ENCODE data around the gene CACNA1S.

The CACNA1S gene

DNA sequence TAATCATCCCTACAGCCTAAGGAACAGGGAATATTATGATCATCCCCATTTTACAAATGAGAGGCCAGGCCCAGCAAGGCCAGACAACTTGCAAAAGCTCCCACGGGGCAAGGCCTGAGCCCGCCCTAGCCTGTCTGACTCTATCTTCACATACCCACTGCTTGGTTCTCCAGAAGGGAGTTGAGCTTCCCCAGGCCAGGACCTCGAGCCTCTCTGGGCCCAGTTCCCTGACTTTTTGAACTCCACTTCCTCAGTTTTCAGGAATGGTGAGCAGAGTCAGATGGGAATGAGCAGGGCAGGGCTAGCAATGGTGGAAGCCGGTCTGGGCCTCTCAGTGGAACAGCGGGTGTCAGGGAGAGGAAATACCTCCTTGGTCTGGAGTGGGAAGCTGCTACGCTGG lies 39.3 kb downstream of the CACNA1S start:
- no peak for TF ChIP-seq EP300 (IDR thresholded peaks at IDR 0.05; ENCODE audit: borderline replicate concordance)
- no peak for TF ChIP-seq CREB1 (IDR thresholded peaks at IDR 0.05; ENCODE audit: low read depth)
- no peak for TF ChIP-seq ZBTB7A (IDR thresholded peaks at IDR 0.05; ENCODE audit: low read depth)
- TF ChIP-seq NFIC (IDR thresholded peaks at IDR 0.05): no peak
- TF ChIP-seq YY1 (IDR thresholded peaks at IDR 0.05; ENCODE audit: low read depth): no peak
- TF ChIP-seq TEAD4 (IDR thresholded peaks at IDR 0.05): no peak
- TF ChIP-seq TAF1 (IDR thresholded peaks at IDR 0.05; ENCODE audit: low read depth): no peak
- TF ChIP-seq RAD21 (IDR thresholded peaks at IDR 0.05; ENCODE audit: low read depth): no peak
- no peak for TF ChIP-seq USF1 (IDR thresholded peaks at IDR 0.05)
- TF ChIP-seq MAX (IDR thresholded peaks at IDR 0.05): no peak

GRCh38 chr1:201072149-201072548 lies 40.1 kb downstream of the CACNA1S start:
- no peak for TF ChIP-seq FOXM1 (IDR thresholded peaks at IDR 0.05; ENCODE audit: borderline replicate concordance, low read depth)
- TF ChIP-seq CREB1 (IDR thresholded peaks at IDR 0.05; ENCODE audit: low read depth): no peak
- TF ChIP-seq MAX (IDR thresholded peaks at IDR 0.05): no peak
- TF ChIP-seq, protein P1, sequence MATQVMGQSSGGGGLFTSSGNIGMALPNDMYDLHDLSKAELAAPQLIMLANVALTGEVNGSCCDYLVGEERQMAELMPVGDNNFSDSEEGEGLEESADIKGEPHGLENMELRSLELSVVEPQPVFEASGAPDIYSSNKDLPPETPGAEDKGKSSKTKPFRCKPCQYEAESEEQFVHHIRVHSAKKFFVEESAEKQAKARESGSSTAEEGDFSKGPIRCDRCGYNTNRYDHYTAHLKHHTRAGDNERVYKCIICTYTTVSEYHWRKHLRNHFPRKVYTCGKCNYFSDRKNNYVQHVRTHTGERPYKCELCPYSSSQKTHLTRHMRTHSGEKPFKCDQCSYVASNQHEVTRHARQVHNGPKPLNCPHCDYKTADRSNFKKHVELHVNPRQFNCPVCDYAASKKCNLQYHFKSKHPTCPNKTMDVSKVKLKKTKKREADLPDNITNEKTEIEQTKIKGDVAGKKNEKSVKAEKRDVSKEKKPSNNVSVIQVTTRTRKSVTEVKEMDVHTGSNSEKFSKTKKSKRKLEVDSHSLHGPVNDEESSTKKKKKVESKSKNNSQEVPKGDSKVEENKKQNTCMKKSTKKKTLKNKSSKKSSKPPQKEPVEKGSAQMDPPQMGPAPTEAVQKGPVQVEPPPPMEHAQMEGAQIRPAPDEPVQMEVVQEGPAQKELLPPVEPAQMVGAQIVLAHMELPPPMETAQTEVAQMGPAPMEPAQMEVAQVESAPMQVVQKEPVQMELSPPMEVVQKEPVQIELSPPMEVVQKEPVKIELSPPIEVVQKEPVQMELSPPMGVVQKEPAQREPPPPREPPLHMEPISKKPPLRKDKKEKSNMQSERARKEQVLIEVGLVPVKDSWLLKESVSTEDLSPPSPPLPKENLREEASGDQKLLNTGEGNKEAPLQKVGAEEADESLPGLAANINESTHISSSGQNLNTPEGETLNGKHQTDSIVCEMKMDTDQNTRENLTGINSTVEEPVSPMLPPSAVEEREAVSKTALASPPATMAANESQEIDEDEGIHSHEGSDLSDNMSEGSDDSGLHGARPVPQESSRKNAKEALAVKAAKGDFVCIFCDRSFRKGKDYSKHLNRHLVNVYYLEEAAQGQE (IDR thresholded peaks at IDR 0.05; ENCODE audit: low read depth): no peak
- TF ChIP-seq TCF12 (IDR thresholded peaks at IDR 0.05; ENCODE audit: low read depth): no peak
- no peak for TF ChIP-seq NFIC (IDR thresholded peaks at IDR 0.05)
- no peak for TF ChIP-seq TEAD4 (IDR thresholded peaks at IDR 0.05)
- no peak for TF ChIP-seq EGR1 (IDR thresholded peaks at IDR 0.05)
- TF ChIP-seq YY1 (IDR thresholded peaks at IDR 0.05; ENCODE audit: low read depth): no peak
- no peak for TF ChIP-seq USF1 (IDR thresholded peaks at IDR 0.05)
- no peak for TF ChIP-seq ZBTB7A (IDR thresholded peaks at IDR 0.05; ENCODE audit: low read depth)
- TF ChIP-seq EP300 (IDR thresholded peaks at IDR 0.05; ENCODE audit: borderline replicate concordance): no peak
- TF ChIP-seq TAF1 (IDR thresholded peaks at IDR 0.05; ENCODE audit: low read depth): no peak
- TF ChIP-seq RAD21 (IDR thresholded peaks at IDR 0.05; ENCODE audit: low read depth): no peak
- TF ChIP-seq CEBPB (IDR thresholded peaks at IDR 0.05): no peak

- TF ChIP-seq CREB1 (IDR thresholded peaks at IDR 0.05; ENCODE audit: low read depth): no peak
- no peak for TF ChIP-seq EGR1 (IDR thresholded peaks at IDR 0.05)
- no peak for TF ChIP-seq TCF12 (IDR thresholded peaks at IDR 0.05; ENCODE audit: low read depth)
- no peak for TF ChIP-seq CEBPB (IDR thresholded peaks at IDR 0.05)
- TF ChIP-seq NFIC (IDR thresholded peaks at IDR 0.05): no peak
- TF ChIP-seq TAF1 (IDR thresholded peaks at IDR 0.05; ENCODE audit: low read depth): no peak
- TF ChIP-seq, protein P1 (IDR thresholded peaks at IDR 0.05; ENCODE audit: low read depth): no peak
- no peak for TF ChIP-seq FOXM1 (IDR thresholded peaks at IDR 0.05; ENCODE audit: borderline replicate concordance, low read depth)
- no peak; the same call in 1 of the 2 replicates for TF ChIP-seq RAD21 (IDR thresholded peaks at IDR 0.05; ENCODE audit: low read depth)
- no peak for TF ChIP-seq ZBTB7A (IDR thresholded peaks at IDR 0.05; ENCODE audit: low read depth)
- TF ChIP-seq YY1 (IDR thresholded peaks at IDR 0.05; ENCODE audit: low read depth): no peak
- TF ChIP-seq USF1 (IDR thresholded peaks at IDR 0.05): no peak
- TF ChIP-seq TEAD4 (IDR thresholded peaks at IDR 0.05): no peak
- TF ChIP-seq EP300 (IDR thresholded peaks at IDR 0.05; ENCODE audit: borderline replicate concordance): no peak
Observed at GRCh38 chr1:201069636-201070035, 42.6 kb downstream of the CACNA1S start.

DNA sequence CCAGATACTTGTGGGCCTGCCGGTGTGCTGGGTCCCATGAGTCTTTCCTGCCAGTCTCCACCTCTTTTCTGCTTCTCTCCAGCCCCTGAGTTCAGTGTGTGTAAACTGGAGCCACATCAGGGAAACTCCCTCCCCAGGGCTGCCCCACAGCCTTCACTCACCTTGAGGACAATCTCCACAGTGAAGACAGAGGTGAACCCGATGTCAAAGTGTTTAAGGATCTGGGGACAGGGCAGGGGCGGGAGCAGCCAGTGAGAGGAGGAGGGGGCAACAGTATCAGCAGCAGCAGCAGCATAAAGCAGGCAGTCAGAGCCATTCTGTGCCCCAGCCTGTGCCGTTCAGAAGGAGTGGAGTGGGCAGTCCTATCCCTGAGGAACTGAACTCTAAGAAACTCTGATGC lies 43.2 kb downstream of the CACNA1S start:
- TF ChIP-seq EGR1 (IDR thresholded peaks at IDR 0.05): no peak
- no peak for TF ChIP-seq CEBPB (IDR thresholded peaks at IDR 0.05)
- TF ChIP-seq NFIC (IDR thresholded peaks at IDR 0.05): no peak
- TF ChIP-seq ZBTB7A (IDR thresholded peaks at IDR 0.05; ENCODE audit: low read depth): no peak
- TF ChIP-seq, protein P1 (IDR thresholded peaks at IDR 0.05; ENCODE audit: low read depth): no peak
